Activated CD4-positive, alpha-beta T cell treated with anti-CD3 and anti-CD28 coated beads, Interleukin-10, Interleukin-2, amounts not matched to agents 100 ng/mL and 50 ng/mL, durations not matched to agents 16 hours and 8 hours (primary cell): ENCODE measurements around the gene TAS2R13.

Source experiments
- DNase-seq: peaks from one replicate; pipeline ENCODE4 v3.0.0-alpha.2; 2020

TAS2R13 gene

GRCh38 chr12:10909462-10909861, at the start of gene TAS2R13:
TAS2R13 (minus strand) TSS chr12:10909562; CDS start chr12:10909298, 264 bp downstream.
- no peak for DNase-seq

- no peak for DNase-seq
Observed at GRCh38 chr12:10957741-10958140, 48.4 kb upstream of the TAS2R13 start.

- no peak for DNase-seq
Observed at GRCh38 chr12:10956085-10956484, 46.7 kb upstream of the TAS2R13 start.

- no peak for DNase-seq
Observed at GRCh38 chr12:10952645-10953044, 43.3 kb upstream of the TAS2R13 start.

- no peak for DNase-seq
Observed at GRCh38 chr12:10943167-10943566, 33.8 kb upstream of the TAS2R13 start.

- no peak for DNase-seq
Observed at GRCh38 chr12:10941916-10942607, 32.7 kb upstream of the TAS2R13 start.

- DNase-seq: no peak
Observed at GRCh38 chr12:10941369-10941768, 32.0 kb upstream of the TAS2R13 start.

- no peak for DNase-seq
Observed at GRCh38 chr12:10940389-10940788, 31.0 kb upstream of the TAS2R13 start.

- DNase-seq: no peak
Observed at GRCh38 chr12:10939163-10939562, 29.8 kb upstream of the TAS2R13 start, which contains the start of gene TAS2R14. TAS2R14 (minus strand) TSS chr12:10939263; CDS start chr12:10939207, 56 bp downstream.

- no peak for DNase-seq
Observed at GRCh38 chr12:10936506-10936905, 27.1 kb upstream of the TAS2R13 start.

- no peak for DNase-seq
Observed at GRCh38 chr12:10928746-10929286, 19.5 kb upstream of the TAS2R13 start, which contains the start of gene PRH2. PRH2 (plus strand) TSS chr12:10929236; CDS start chr12:10929274, 38 bp downstream.

GRCh38 chr12:10926269-10926668, 16.9 kb upstream of the TAS2R13 start:
- no peak for DNase-seq

- no peak for DNase-seq
Observed at GRCh38 chr12:10919809-10920208, 10.4 kb upstream of the TAS2R13 start.

GRCh38 chr12:10910380-10910779, 1.0 kb upstream of the TAS2R13 start:
- DNase-seq: no peak

GRCh38 chr12:10904686-10905085, 4.7 kb downstream of the TAS2R13 start:
- no peak for DNase-seq

- DNase-seq: no peak
Observed at GRCh38 chr12:10901427-10901826, 7.9 kb downstream of the TAS2R13 start.

GRCh38 chr12:10900972-10901371, 8.4 kb downstream of the TAS2R13 start:
- DNase-seq: no peak

GRCh38 chr12:10900530-10900929, 8.8 kb downstream of the TAS2R13 start:
- DNase-seq: no peak

- no peak for DNase-seq
Observed at GRCh38 chr12:10896854-10897253, 12.5 kb downstream of the TAS2R13 start.

- no peak for DNase-seq
Observed at GRCh38 chr12:10891937-10892336, 17.4 kb downstream of the TAS2R13 start.

GRCh38 chr12:10889226-10889625, 20.1 kb downstream of the TAS2R13 start:
- no peak for DNase-seq

GRCh38 chr12:10884086-10884725, 25.2 kb downstream of the TAS2R13 start, which contains the start of gene PRH1:
PRH1 (minus strand) TSS chr12:10884255; CDS start chr12:10884217, 38 bp downstream.
- no peak for DNase-seq

GRCh38 chr12:10873378-10873777, 36.0 kb downstream of the TAS2R13 start:
- no peak for DNase-seq

- no peak for DNase-seq
Observed at GRCh38 chr12:10867381-10867780, 42.0 kb downstream of the TAS2R13 start.
